Caco-2 (cell line): ENCODE results near the gene SHTN1. TPM values are rescaled to one million over a fixed set of nuclear protein-coding genes. Genes with fewer than 3 reads are reported as not detected.

Experiments used
- BruUV-seq: library from RNA; stranded (reverse); fragments of 400-500 nt; replicated peaks from 2 replicates; lab custom pipeline; 2021; lab: Mats Ljungman, UMichigan
- CTCF ChIA-PET: fragments of 300-600 bp; sonication (Branson Sonifier 250); formaldehyde crosslinking; loops from one replicate; lab custom pipeline; 2022; ENCODE audit warnings: antibody characterized with exemption; lab: Charles Lee
- POLR2A ChIA-PET: fragments of 300-600 bp; sonication (Branson Sonifier 250); formaldehyde crosslinking; loops from one replicate; lab custom pipeline; 2022; ENCODE audit warnings: antibody characterized with exemption; lab: Charles Lee
- DNase-seq, 2 experiments: peaks; one replicate each; pipeline versions ENCODE4 v3.0.0 to v3.0.0-alpha.2; 2020 to 2022
- H3K27me3 ChIP-seq: replicated peaks from 2 replicates; pipeline ENCODE4 v1.6.0; 2011; ENCODE audit warnings: low read length; ENCODE audit not compliant: control insufficient read depth, insufficient read depth
- H3K36me3 ChIP-seq: 2 replicates; pipeline ENCODE4 v1.5.1; 2011; ENCODE audit warnings: low read length; ENCODE audit not compliant: control insufficient read depth, insufficient read depth
- H3K4me1 ChIP-seq: fragments of 250-450 bp; sonication (Bioruptor Pico); 2 replicates; pipeline ENCODE4 v1.5.1; 2020; ENCODE audit warnings: mild to moderate bottlenecking
- H3K4me3 ChIP-seq: 2 replicates; pipeline ENCODE4 v1.5.1; 2011; ENCODE audit warnings: low read depth, mild to moderate bottlenecking, control low read depth, low read length
- H3K9me3 ChIP-seq: fragments of 250-450 bp; sonication (Bioruptor Pico); 2 replicates; pipeline ENCODE4 v1.5.1; 2020; ENCODE audit warnings: mild to moderate bottlenecking, moderate library complexity
- H3K27ac Mint-ChIP-seq: one replicate; pipeline ENCODE4 v1.8.0; 2022; ENCODE audit warnings: mixed read lengths; ENCODE audit not compliant: unreplicated experiment
- H3K27me3 Mint-ChIP-seq: one replicate; pipeline ENCODE4 v1.8.0; 2022; ENCODE audit warnings: mixed read lengths; ENCODE audit not compliant: insufficient read depth, unreplicated experiment
- H3K36me3 Mint-ChIP-seq: one replicate; pipeline ENCODE4 v1.8.0; 2022; ENCODE audit warnings: mild to moderate bottlenecking, mixed read lengths; ENCODE audit not compliant: insufficient read depth, unreplicated experiment
- H3K4me1 Mint-ChIP-seq: one replicate; pipeline ENCODE4 v1.8.0; 2022; ENCODE audit warnings: low read depth, mixed read lengths; ENCODE audit not compliant: unreplicated experiment
- H3K4me3 Mint-ChIP-seq: one replicate; pipeline ENCODE4 v1.8.0; 2022; ENCODE audit warnings: mild to moderate bottlenecking, moderate library complexity, mixed read lengths; ENCODE audit not compliant: unreplicated experiment
- H3K9me3 Mint-ChIP-seq: one replicate; pipeline ENCODE4 v1.8.0; 2022; ENCODE audit warnings: mixed read lengths; ENCODE audit not compliant: unreplicated experiment
- CTCF ChIP-seq, 2 experiments: fragments of 200-600 bp in 1 of 2; IDR thresholded peaks; 1 replicate in 1 of 2; 2 replicates in 1 of 2; pipeline versions ENCODE4 v1.5.1 to v1.8.0; 2011 to 2022; ENCODE audit warnings: antibody characterized with exemption in 1 of 2, control low read depth in 1 of 2, inconsistent platforms in 1 of 2, low read depth in 1 of 2, low read length in 1 of 2, mild to moderate bottlenecking in 1 of 2, moderate library complexity in 1 of 2; ENCODE audit not compliant: insufficient read depth in 1 of 2, severe bottlenecking in 1 of 2, unreplicated experiment in 1 of 2
- intact Hi-C: fragments of 100-400 bp; cut with micrococcal nuclease; formaldehyde crosslinking; loops from one replicate; pipeline ENCODE4 v1.10.0; 2022; ENCODE audit not compliant: unreplicated experiment
- total RNA-seq: library from RNA; stranded (reverse); gene quantifications from 2 replicates; pipeline ENCODE4 v1.2.3, GENCODE V29; 2022

Gene SHTN1
- total RNA-seq, 1 experiment from 2014 or later = 80.8 TPM

DNA sequence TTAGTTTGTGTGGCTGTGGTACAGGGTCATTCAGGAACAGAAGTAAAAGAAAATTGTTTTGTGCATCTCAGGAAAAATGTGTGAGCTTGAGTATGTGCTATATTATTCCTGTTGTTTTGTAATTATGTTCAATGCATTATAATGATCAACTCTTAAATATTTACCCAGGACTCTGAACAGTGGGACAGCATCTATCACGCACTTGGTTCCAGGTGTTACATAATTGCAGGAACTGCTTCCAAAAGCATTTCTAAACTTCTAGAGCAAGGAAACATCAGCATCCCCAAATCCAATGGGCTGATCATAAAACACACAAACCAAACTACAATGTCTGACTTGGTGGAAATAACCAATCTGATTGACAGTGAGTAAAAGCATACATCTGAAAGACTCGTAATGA, 129.1 kb downstream of the SHTN1 start:
- no peaks in the 10 kb centered on the region for H3K36me3 ChIP-seq
- H3K4me1 Mint-ChIP-seq = no peaks in the 10 kb centered on the region
- DNase-seq = no peak
- intact Hi-C loops = no loop called here
- ChIA-PET POLR2A (no interaction called here), CTCF (no interaction called here)
- peaks cover 6% of the 10 kb centered on the region for H3K27me3 Mint-ChIP-seq
- no peaks in the 10 kb centered on the region for H3K9me3 ChIP-seq
- H3K4me1 ChIP-seq = no peaks in the 10 kb centered on the region
- H3K27ac Mint-ChIP-seq = no peak overlapping the region
- no peak for TF ChIP-seq CTCF (IDR thresholded peaks at IDR 0.05; ENCODE audit: insufficient read depth in 1 of 2, low read depth in 1 of 2, low read length in 1 of 2, severe bottlenecking in 1 of 2, unreplicated experiment in 1 of 2)
- peaks cover 10% of the 10 kb centered on the region for H3K9me3 Mint-ChIP-seq
- H3K36me3 Mint-ChIP-seq = peaks cover 19% of the 10 kb centered on the region
- no peak overlapping the region for H3K4me3 ChIP-seq
- no TSS peak for BruUV-seq
- H3K27me3 ChIP-seq = no peaks in the 10 kb centered on the region; the same call in 1 of the 2 replicates
- H3K4me3 Mint-ChIP-seq = no peak overlapping the region

DNA sequence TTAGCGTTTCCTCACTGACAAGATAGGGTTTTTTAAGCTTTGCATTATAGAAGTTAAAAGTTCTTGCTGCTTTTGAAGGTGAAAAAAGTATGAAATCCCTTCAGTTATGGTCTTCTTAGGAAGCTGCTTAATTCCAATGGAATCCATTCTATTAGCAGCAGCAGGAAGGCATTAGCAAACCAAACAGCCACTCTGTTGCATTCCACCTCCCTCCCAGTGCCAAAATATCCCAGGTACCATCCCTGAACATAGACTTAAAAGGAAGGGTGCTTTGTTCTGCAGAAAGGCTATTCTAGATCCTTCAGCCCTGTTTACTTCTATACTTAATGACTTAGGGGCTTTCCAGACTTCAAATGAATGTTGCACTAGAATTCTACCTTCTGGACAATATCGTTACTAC, 131.9 kb downstream of the SHTN1 start:
- no peaks in the 10 kb centered on the region for H3K9me3 ChIP-seq
- H3K27ac Mint-ChIP-seq = no peak overlapping the region
- intact Hi-C loops = no loop called here
- DNase-seq = no peak
- H3K9me3 Mint-ChIP-seq = peaks cover 10% of the 10 kb centered on the region
- H3K4me1 ChIP-seq = no peaks in the 10 kb centered on the region
- H3K27me3 ChIP-seq = no peaks in the 10 kb centered on the region; the same call in 1 of the 2 replicates
- no peak overlapping the region for H3K4me3 Mint-ChIP-seq
- CTCF ChIA-PET = no interaction called here
- peaks cover 3% of the 10 kb centered on the region for H3K36me3 Mint-ChIP-seq
- BruUV-seq = no TSS peak
- peaks cover 6% of the 10 kb centered on the region for H3K27me3 Mint-ChIP-seq
- H3K4me1 Mint-ChIP-seq = no peaks in the 10 kb centered on the region
- H3K4me3 ChIP-seq = no peak overlapping the region
- TF ChIP-seq CTCF (IDR thresholded peaks at IDR 0.05; ENCODE audit: insufficient read depth in 1 of 2, low read depth in 1 of 2, low read length in 1 of 2, severe bottlenecking in 1 of 2, unreplicated experiment in 1 of 2) = no peak
- no peaks in the 10 kb centered on the region for H3K36me3 ChIP-seq
- POLR2A ChIA-PET = no interaction called here

DNA sequence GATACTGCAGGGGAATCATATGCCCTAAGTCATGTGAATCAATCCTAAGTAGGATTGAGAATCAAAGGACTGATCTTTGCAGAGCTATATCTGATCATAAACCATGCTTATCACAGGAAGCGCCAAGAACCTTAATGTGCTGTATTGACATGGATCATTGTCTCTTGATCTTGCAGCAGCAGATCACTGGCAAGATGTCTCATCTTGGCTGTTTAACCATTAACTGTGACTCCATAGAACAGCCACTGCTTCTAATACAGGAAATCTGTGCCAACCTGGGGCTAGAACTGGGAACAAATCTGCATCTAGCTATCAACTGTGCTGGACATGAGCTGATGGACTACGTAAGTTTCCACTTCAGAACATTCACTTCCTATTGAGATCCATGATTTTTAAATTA, 134.0 kb downstream of the SHTN1 start:
- no TSS peak for BruUV-seq
- Histone ChIP-seq H3K27me3 (no peaks in the 10 kb centered on the region), H3K4me1 (no peaks in the 10 kb centered on the region), H3K9me3 (no peaks in the 10 kb centered on the region), H3K36me3 (no peaks in the 10 kb centered on the region), H3K4me3 (no peak overlapping the region)
- Mint-ChIP-seq H3K27me3 (peaks cover 2% of the 10 kb centered on the region), H3K4me1 (no peaks in the 10 kb centered on the region), H3K4me3 (no peak overlapping the region), H3K27ac (no peak overlapping the region), H3K36me3 (no peaks in the 10 kb centered on the region), H3K9me3 (peaks cover 10% of the 10 kb centered on the region)
- POLR2A ChIA-PET = no interaction called here
- DNase-seq = no peak
- no peak for TF ChIP-seq CTCF (IDR thresholded peaks at IDR 0.05; ENCODE audit: insufficient read depth in 1 of 2, low read depth in 1 of 2, low read length in 1 of 2, severe bottlenecking in 1 of 2, unreplicated experiment in 1 of 2)
- intact Hi-C loops = no loop called here
- CTCF ChIA-PET = interaction anchor here (0.7 kb wide), 1 partner anchor 304 kb away, joined by 3 read pairs; no protein-coding TSS in a partner anchor
